Transverse colon (tissue), 4 donors: Measurements from ENCODE around the gene NOMO2. TPM values are rescaled to one million over a fixed set of nuclear protein-coding genes. Genes with fewer than 3 reads are reported as not detected.
"Not testable (repeated sequence)": the region's sequence is repeated elsewhere in the genome, so short reads cannot be mapped to it uniquely, and the experiment has no call there.

ENCODE experiments used
- DNase-seq: peaks from one replicate; pipeline ENCODE4 v3.0.0-alpha.2; 2019
- H3K27ac ChIP-seq, 4 donors: fragments of 200-600 bp; sonication (generic); 2 replicates each; pipeline ENCODE4 v1.5.1; 2016 to 2018; ENCODE audit warnings: inconsistent platforms in 4 of 4
- H3K27me3 ChIP-seq: fragments of 200-600 bp; sonication (generic); 2 replicates; pipeline ENCODE4 v1.5.1; 2017; ENCODE audit warnings: inconsistent platforms
- H3K36me3 ChIP-seq, 4 donors: fragments of 200-600 bp; sonication (generic); 2 replicates each; pipeline ENCODE4 v1.5.1; 2017 to 2019; ENCODE audit warnings: inconsistent platforms in 4 of 4
- H3K4me1 ChIP-seq, 4 donors: fragments of 200-600 bp; sonication (generic); 2 replicates each; pipeline ENCODE4 v1.5.1; 2017 to 2020; ENCODE audit warnings: inconsistent platforms in 4 of 4
- H3K4me3 ChIP-seq, 4 donors: fragments of 200-600 bp; sonication (generic); 1 replicate in 1 of 4; 2 replicates in 3 of 4; pipeline versions ENCODE4 v1.5.1 to v1.6.1; 2017 to 2019; ENCODE audit warnings: inconsistent platforms in 4 of 4
- H3K9me3 ChIP-seq, 2 donors: fragments of 200-600 bp; sonication (generic); 2 replicates each; pipeline ENCODE4 v1.5.1; 2017 to 2019; ENCODE audit warnings: inconsistent platforms in 2 of 2
- WGBS, 2 donors: methylation state at CpG; one replicate each; pipeline ENCODE4 v1.1.5; 2018; ENCODE audit warnings: low coverage in 1 of 2; 5-methylcytosine and 5-hydroxymethylcytosine counted together
- in situ Hi-C, 4 donors: fragments of 200-750 bp; cut with MboI; loops; one replicate each; pipeline versions ENCODE4 v1.15.0 to v1.15.1; 2017; ENCODE audit warnings: low sequenced_read_pairs in 3 of 4, low pct_ligation_motif_present in 1 of 4, low pct_unique_long_range_greater_than_20kb in 1 of 4
- intact Hi-C: fragments of 100-400 bp; cut with DNase I; formaldehyde crosslinking; loops from one replicate; pipeline ENCODE4 v1.15.1; 2023; ENCODE audit warnings: low total_unique reads
- total RNA-seq, 4 donors: library from RNA; depleted of rRNA; stranded (reverse); fragments of >200 nt; gene quantifications; one replicate each; pipeline ENCODE4 v1.1.0, GENCODE V29; 2016
- TF ChIP-seq, protein P1 (sequence below), 5 experiments: fragments of 200-600 bp in 3 of 5; fragments of 450-650 bp in 2 of 5; sonication (generic) in 3 of 5; IDR thresholded peaks; 1 replicate in 2 of 5; 2 replicates in 3 of 5; pipeline ENCODE4 v1.5.1; 2016 to 2017; ENCODE audit warnings: antibody characterized with exemption in 5 of 5, inconsistent platforms in 3 of 5, mild to moderate bottlenecking in 2 of 5, moderate library complexity in 1 of 5

NOMO2 gene
- total RNA-seq, 4 donors from 2014 or later, result 18.7 to 90.3 (median 74.1) TPM

- intact Hi-C loops, in situ Hi-C loops, H3K9me3 ChIP-seq, H3K36me3 ChIP-seq, DNase-seq, H3K27ac ChIP-seq, H3K27me3 ChIP-seq, H3K4me3 ChIP-seq, H3K4me1 ChIP-seq: not testable (repeated sequence)
- 48% methylated on average over 3 of the region's 3 CpGs; no CpG with 5 or more reads in 1 of the 2 donors for WGBS, 2 donors
- TF ChIP-seq, protein P1, sequence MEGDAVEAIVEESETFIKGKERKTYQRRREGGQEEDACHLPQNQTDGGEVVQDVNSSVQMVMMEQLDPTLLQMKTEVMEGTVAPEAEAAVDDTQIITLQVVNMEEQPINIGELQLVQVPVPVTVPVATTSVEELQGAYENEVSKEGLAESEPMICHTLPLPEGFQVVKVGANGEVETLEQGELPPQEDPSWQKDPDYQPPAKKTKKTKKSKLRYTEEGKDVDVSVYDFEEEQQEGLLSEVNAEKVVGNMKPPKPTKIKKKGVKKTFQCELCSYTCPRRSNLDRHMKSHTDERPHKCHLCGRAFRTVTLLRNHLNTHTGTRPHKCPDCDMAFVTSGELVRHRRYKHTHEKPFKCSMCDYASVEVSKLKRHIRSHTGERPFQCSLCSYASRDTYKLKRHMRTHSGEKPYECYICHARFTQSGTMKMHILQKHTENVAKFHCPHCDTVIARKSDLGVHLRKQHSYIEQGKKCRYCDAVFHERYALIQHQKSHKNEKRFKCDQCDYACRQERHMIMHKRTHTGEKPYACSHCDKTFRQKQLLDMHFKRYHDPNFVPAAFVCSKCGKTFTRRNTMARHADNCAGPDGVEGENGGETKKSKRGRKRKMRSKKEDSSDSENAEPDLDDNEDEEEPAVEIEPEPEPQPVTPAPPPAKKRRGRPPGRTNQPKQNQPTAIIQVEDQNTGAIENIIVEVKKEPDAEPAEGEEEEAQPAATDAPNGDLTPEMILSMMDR (IDR thresholded peaks at IDR 0.05), result peak in 2 of 5 experiments; percentile 21 to 32
Observed at GRCh38 chr16:18537004-18537403, 24.9 kb downstream of the NOMO2 start.

DNA sequence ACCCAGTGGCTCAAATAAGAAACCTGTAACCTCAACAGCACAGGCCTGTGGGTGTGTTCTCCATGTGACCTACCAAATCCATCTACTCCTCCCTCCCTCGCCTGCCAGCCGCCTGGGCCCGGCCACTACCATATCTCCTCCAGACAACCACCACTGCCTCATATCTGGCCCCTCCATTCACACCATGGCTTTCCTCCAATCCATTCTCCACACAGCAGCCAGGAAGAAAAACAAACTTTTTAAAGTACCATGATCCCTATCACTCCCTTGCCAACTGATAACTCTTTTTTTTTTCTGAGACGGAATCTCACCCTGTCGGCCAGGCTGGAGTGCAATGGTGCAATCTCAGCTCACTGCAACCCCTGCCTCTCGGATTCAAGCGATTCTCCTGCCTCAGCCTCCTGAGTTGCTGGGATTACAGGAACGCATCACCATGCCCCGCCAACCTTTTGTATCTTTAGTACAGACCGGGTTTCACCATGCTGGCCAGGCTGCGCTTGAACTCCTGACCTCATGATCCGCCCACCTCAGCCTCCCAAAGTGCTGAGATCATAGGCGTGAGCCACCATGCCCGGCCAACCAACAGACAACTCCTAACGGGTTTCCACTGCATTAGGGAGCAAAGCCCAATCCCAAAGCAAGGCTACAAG, 26.3 kb downstream of the NOMO2 start:
- H3K4me3 ChIP-seq, H3K9me3 ChIP-seq, in situ Hi-C loops, intact Hi-C loops, H3K4me1 ChIP-seq, H3K27me3 ChIP-seq, H3K36me3 ChIP-seq, DNase-seq, H3K27ac ChIP-seq: not testable (repeated sequence)
- WGBS, 2 donors, result 73 to 87% methylated on average over 3 to 12 of the region's 15 CpGs

DNA sequence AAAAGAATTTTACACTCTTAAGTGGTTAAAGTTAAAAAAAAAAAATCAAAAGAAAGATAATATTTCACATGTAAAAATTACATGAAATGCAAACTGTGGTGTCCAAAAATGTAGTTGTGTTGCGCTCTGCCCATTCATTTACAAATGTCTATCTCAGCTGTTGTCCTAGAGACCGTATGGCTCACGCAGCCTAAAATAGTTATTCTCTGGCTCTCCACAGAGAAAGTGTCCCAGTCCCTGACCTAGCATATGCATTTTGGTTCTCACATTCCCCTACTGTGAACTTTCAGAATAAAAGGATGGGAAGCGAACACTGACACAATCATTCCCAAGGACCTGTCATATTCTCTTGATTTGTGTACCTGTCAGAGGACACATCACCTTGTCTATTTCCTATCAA, 27.6 kb downstream of the NOMO2 start:
- intact Hi-C loops, H3K9me3 ChIP-seq, in situ Hi-C loops: not testable (repeated sequence)

DNA sequence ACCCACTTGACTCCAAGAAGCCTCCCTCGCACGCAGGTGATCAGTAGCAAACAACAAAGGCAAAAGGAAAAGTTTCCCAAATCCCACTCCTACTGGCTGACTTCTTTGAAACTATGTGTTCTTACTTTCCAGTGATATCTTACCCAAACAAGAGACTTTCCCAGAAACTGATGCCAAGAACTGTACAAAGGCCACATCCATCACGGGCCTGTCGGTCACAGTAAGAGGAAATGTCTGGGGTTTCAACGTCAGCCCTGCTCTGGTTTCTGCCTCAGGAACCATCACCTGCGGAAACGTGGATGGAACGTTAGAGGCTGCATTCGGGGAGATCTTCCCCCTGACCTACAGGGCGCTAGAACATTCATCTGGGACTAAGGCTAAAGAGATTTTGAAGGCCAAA, 30.6 kb downstream of the NOMO2 start:
- in situ Hi-C loops, H3K4me3 ChIP-seq, H3K9me3 ChIP-seq, H3K27me3 ChIP-seq, intact Hi-C loops, H3K27ac ChIP-seq, H3K36me3 ChIP-seq, DNase-seq, H3K4me1 ChIP-seq: not testable (repeated sequence)
- 90% methylated on average over 7 of the region's 10 CpGs; no CpG with 5 or more reads in 1 of the 2 donors for WGBS, 2 donors

More for the DNA sequence above, 27.6 kb downstream of the NOMO2 start:
- H3K27me3 ChIP-seq, H3K4me1 ChIP-seq, H3K36me3 ChIP-seq, H3K4me3 ChIP-seq, DNase-seq, H3K27ac ChIP-seq: not testable (repeated sequence)
- no CpG with 5 or more reads among the region's 4 CpGs for WGBS, 2 donors

DNA sequence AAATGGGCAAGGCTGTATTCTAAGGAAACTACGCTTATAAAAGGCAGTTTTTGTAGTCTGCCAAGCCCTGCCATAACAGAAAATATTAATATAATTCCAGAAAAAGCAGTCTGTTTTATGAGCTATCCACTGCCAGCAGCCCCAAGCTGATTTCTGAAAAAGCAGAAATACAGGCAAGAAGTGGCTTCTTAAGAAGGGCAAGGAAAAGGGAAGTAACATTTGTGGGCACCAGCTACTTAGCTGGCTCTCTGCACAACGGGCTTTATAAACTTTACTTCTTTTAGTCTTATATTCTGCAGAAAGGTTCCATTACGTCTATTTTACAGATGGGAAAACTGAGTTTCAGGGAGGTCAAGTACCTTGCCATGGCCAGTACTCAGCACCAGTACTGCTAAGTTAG, 31.6 kb downstream of the NOMO2 start:
- DNase-seq, in situ Hi-C loops, H3K9me3 ChIP-seq, H3K4me1 ChIP-seq, H3K36me3 ChIP-seq, H3K27ac ChIP-seq, intact Hi-C loops, H3K27me3 ChIP-seq, H3K4me3 ChIP-seq: not testable (repeated sequence)
- 70% methylated on average over 2 of the region's 3 CpGs; no CpG with 5 or more reads in 1 of the 2 donors for WGBS, 2 donors

DNA sequence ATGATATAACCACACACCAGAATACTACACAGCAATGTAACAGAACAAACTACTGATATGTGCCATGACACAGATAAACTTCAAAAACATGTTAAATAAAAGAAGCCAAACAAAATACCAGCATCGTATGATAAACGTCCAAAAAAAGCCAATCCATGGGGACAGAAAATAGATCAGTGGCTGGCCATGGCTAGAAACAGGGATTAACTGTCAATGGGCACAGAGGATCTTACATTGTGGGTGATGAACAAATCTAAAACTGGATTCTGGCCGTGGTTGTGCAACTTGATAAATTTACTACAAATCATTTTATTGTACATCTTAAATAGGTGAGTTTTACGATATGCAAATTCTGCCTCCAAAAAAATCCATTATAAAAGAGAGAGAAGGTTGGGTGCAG, 35.4 kb downstream of the NOMO2 start:
- H3K4me1 ChIP-seq, H3K27ac ChIP-seq, H3K27me3 ChIP-seq, H3K4me3 ChIP-seq, in situ Hi-C loops, H3K36me3 ChIP-seq, intact Hi-C loops, H3K9me3 ChIP-seq, DNase-seq: not testable (repeated sequence)
- WGBS, 2 donors, result 82 to 100% methylated on average over 1 to 2 of the region's 4 CpGs

DNA sequence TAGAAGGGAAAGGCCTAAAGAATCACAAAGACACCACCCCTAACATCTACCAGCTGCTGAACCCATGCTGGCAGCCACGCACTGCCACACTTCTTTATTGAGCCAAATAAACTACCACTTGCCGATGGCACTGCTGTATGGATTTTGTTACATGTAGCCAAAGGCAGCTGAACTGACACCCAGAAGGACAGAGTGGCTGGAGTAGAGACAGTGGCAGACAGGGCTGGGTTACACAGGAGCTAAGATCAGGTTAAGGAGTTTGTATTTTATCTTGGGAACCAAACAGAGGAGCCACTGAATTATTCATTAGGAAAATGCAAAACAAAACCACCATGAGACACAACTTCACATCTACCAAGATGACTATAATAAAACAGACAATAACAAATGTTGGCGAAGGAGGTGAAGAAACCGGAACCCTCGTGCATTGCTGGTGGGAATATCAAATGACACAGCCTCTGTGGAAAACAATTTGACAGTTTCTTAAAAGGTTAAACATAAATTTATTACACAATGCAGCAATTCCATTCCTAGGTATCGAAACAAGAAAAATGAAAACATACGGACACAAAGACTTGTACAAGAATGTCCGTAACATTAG, 35.9 kb downstream of the NOMO2 start:
- H3K27ac ChIP-seq, H3K36me3 ChIP-seq, DNase-seq, H3K4me1 ChIP-seq, H3K27me3 ChIP-seq, H3K4me3 ChIP-seq, intact Hi-C loops, in situ Hi-C loops, H3K9me3 ChIP-seq: not testable (repeated sequence)
- 90 to 99% methylated on average over 2 to 8 of the region's 8 CpGs for WGBS, 2 donors

DNA sequence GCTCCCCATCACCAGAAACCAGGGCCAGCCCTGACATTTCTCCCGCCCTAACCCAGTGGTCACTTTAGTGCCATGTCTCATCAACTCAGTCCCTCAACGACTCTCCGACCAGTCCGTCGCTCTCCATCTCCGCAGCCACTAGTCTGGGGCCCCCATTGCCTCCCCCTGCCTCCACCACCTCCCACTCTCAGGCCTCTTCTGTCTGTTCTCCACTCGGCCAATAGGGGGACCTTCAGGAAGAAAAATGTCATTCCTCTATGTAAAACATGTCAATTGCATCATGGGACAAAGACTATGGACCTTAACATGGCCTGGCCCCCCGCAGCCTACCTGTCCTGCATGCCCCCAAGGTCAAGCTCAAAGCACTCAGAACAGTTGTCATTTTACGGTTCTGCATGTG, 39.3 kb downstream of the NOMO2 start:
- H3K4me3 ChIP-seq, H3K9me3 ChIP-seq, intact Hi-C loops, H3K27me3 ChIP-seq, in situ Hi-C loops, DNase-seq, H3K36me3 ChIP-seq, H3K27ac ChIP-seq, H3K4me1 ChIP-seq: not testable (repeated sequence)
- WGBS, 2 donors, result no CpG with 5 or more reads among the region's 9 CpGs

GRCh38 chr16:18521445-18522181, 40.3 kb downstream of the NOMO2 start:
- no CpG with 5 or more reads among the region's 15 CpGs for WGBS, 2 donors
- H3K27me3 ChIP-seq, H3K4me1 ChIP-seq, H3K4me3 ChIP-seq, in situ Hi-C loops, H3K36me3 ChIP-seq, intact Hi-C loops, DNase-seq, H3K9me3 ChIP-seq, H3K27ac ChIP-seq: not testable (repeated sequence)
